Measurements from ENCODE around the gene SLC35F3.
"Not testable (repeated sequence)": the region's sequence is repeated elsewhere in the genome, so short reads cannot be mapped to it uniquely, and the experiment has no call there.

SLC35F3 gene

DNA sequence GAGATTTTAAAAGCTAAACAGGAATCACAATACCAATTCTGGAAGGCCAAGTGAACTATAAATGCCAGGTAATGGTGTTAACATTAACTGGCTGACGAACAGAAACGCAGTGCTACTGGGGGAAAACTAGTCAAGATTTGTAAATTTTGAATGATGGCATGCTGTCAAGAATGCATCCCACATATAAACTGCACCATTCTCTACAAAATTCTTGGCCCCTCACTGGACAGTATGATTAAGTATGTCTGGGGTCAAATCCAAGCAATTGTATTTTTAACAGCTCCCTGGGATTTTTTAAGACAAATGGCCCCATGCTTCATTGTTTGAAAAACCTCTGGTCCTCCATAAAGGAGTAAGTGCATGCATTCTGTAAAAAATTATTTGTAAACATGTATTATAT is 395.6 kb downstream of the SLC35F3 start:
- no peak for DNase-seq

DNA sequence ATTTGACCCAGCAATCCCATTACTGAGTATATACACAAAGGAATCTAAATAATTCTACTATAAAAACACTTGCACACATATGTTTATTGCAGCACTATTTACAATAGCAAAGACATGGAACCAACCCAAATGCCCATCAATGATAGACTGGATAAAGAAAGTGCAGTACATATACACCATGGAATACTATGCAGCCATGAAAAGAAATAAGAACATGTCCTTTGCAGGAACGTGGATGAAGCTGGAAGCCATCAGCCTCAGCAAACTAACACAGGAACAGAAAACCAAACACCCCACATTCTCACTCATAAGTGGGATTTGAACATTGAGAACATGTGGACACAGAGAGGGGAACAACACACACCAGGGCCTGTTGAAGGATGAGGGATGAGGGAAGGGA is 397.2 kb downstream of the SLC35F3 start:
- DNase-seq: not testable (repeated sequence)

DNA sequence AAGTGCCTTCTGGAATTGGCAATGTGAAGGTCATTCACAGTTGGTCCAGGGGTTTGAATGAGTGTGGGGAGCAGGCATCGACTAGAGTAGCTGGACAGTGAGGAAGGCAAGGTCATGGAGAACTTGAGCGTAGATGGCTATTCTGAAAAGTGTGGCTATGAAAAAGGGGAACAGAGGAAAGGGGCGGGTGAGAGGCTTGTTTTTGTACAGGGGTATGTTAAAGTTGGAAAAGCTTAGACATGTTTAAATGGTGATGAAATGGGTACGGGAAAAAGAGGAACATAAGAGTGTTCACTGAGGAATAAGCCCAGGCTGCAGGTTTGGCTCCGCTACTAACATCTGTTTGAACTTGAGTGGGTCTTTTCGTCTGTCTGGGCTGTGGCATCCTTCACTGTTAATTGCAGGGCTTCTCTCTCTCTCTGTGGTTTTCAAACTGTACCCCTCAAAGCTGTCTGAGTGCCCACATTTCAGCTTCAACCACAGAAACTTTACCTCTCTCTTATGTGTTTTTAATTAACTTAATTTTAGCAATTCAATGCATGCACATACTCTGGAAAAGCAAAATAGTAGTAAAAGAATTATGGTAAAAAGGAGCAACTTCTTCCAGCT is 398.0 kb downstream of the SLC35F3 start:
- DNase-seq: no peak

DNA sequence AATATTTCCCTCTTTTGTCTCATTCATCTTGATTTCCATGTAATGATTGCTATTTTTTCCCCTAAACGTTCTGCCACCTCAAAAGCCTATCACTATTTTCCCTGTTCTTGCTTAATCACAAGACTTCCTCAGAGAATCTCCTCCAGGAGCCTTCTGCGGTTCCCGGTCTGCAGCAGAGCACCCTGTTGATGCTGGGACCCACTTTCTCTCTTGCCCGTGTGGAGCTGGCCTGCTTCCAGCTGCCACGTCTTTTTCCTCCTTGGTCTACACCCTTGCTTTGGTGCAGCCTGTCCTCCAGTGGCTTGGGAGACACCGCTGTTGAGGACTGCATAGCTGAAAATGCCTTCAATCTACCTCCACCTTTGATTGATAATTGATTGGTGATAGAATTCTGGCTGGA is 398.8 kb downstream of the SLC35F3 start:
- no peak for DNase-seq

DNA sequence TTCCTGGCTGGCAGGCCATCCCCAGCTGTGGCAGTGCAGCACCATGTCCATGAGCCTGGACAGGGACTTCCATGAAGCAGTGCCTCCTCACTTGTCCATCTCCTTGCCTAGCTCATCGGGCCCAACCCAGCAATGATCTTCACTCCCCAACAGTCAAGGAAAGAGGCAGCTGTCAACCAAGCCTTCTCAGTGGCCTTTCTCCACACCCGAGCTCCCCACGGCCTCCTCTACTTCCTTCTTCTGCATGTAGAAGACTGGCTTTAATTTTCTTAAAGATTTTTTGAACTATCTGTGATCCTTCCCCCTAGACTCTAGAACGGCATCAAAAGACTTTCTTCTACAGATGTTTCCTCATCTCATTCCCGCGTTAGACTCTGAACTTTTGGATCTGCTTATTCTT is 403.2 kb downstream of the SLC35F3 start:
- DNase-seq: no peak

DNA sequence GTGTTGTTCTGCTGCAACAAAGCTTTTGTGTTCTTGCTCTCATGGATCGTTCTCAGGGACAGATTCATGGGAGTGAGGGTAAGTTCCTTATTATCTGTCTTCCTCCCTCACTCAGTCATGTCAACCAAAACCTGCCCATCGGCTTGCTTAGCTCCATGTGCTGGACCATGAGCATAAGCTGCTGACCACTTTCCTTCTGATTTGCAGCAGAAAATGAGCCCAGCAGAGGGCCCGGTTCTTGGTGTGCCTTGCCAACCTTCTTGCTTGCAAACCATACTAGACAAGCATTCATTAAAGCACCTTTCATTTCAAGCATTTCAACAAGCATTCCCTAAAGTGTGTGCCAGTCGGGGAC is 404.7 kb downstream of the SLC35F3 start:
- DNase-seq: no peak

DNA sequence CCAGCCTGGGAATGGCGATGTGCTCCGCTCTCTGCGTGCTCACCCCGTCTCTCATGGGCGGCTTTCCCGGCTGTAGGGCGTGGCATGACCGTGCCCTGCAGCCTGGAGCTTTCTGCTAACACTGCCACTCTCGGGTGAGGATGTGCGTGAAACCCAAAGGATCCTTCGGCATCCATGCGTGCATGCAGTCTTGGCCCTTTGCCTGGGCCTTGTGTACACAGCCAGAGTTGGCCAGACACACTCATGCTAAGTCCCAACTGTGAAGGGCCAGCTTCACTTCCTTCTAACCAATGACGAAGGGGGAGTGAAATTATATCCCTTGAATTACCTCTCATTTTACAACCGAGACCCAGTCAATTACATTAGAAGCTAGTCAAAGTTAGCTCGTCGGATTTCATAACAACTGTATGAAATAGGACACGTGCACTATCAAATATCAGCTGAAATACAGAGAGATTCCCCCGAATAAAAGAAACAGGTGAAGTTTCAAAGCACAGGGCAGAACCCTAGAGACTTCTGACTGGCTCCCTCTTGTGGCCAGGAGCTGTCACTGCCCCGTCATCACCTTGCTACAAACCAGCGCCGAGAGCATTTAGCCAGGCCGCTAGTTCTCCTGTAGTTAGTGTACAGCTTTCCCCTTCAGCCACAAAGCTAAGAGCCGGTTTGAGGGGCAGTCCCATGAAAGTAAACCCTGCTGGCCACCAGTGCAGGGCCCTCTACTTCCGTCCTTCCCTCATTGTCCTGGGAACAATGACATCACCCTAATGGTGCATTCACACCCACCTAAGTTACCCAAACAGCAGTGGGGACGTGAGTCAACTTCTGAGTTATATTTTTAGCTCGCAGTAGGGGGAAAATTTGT is 405.4 kb downstream of the SLC35F3 start:
- DNase-seq: peak; percentile 80

DNA sequence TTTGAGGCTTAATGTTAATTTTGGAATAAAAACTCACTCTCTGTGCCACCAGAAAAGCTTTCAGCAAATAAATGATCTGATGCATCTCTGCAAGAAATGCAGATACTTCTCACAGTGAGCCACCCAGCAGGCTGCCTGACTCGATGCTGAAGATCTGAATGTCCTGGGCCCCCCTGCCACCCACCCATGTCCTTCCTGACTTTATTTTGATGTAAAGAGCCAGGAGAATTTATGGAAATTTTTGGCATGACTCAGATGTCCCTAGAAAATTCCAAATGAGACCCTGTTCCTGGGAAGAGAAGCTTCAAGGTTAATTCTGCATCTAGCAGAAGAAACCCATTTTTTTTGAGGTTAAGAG is 406.0 kb downstream of the SLC35F3 start:
- no peak for DNase-seq

DNA sequence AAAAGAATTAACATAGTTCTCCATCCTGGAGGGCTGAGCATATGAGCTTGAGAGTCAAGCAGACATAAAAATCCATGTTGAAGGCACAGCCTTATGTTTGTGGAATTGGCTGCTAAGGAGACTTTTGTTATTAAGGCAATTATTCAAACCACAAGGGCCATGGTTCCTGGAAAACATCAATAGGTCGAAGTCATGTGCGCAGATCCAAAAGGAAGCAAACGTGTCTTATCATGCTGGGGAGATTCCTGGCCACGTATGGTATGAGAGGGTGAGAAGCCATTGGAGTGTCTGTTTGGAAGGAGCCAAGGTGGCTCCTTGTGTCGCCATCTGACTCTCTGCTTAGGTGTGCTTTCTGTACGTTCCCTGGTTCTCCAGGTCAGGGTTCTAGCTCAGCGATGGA is 406.9 kb downstream of the SLC35F3 start:
- DNase-seq: no peak

DNA sequence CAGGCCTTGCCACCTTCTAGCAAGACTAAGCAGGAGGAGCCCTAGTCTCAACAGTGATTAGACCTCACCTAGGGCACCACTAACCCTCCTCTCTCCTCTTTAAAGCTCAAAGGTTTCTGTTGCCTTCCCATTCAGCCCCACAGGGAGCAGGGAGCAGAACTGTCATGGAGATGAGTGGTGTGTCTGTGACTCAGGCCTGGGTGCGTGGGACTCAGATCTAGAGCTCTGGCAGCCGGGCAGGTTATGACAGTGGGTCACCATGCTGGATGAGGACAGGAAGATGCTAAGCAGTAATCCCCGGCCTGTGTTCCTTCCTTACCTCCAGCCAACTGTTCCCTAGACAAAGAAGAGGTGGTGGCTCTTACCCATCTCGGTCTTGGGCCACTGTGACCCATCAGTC is 408.7 kb downstream of the SLC35F3 start:
- no peak for DNase-seq

DNA sequence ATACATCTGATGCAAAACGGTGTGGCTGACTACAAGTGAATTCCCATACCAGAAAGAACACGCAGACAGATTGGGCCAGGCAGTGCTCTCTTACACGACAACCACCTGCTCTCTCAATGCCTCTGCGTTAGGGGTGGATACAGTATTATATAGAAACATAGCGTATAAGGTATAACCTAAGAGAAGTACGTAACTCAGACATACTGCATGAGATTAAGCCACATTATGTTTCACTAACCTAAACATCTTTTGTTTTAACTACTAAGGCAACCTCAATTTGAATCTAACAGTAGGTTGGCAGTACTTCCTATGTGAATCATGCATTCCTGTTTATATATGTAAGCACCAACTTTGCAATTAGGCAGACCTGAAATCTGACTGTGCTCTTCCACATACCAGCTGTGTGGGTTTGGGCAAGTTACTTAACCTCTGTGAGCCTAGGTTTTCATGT is 410.6 kb downstream of the SLC35F3 start:
- no peak for DNase-seq

DNA sequence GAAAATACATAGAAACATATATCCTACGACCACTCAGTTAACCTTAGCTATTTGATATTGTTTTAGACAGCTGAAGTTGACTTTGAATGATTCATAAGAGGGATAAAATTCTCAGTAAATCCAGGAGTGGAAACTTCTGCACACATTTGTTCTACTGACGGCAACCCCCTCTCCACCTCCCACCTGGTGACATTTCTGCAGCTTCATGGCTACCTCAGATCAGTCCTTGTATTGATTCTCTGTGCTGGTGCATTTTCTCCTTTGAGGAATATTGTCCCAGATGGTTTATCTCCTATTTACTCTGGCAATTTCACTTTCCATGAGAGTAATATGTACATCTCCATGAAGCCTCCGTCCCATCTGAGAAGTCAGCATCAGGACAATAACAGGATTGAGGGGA is 411.1 kb downstream of the SLC35F3 start:
- DNase-seq: no peak

DNA sequence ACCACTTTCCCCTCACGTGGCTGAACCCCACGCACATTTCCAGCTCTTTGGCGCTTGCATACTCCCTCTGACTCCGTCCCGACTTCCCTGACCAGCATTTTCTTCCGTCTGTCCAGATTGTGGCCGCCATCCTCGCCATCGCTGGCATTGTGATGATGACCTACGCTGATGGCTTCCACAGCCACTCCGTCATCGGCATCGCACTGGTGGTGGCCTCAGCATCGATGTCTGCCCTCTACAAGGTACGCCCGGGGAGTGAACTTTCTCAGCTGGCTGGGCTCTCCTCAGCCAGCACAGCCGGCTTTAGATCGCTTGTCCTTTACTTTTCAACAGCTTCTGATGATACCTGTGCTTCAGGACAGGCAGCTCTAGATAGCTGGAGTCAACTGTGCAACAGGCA is 412.0 kb downstream of the SLC35F3 start:
- DNase-seq: no peak

DNA sequence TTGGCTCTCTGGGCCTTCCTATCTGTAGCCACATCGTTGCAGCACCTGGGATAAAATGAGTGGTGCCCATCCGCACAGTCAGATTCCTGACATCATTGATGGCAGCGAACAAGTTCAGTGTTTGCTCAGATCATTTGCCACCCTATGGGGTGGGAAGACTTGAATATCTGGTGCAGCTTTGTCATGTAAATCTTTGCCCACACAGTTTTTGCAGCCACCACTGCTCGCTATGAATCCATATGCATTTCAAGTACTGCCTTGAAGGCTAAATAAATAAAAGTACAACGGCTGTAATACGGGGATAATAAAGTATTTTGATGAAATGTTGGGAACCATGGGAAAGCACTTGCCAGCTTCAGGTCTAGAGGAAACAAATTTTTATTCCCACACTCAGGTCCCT is 412.5 kb downstream of the SLC35F3 start:
- no peak for DNase-seq

DNA sequence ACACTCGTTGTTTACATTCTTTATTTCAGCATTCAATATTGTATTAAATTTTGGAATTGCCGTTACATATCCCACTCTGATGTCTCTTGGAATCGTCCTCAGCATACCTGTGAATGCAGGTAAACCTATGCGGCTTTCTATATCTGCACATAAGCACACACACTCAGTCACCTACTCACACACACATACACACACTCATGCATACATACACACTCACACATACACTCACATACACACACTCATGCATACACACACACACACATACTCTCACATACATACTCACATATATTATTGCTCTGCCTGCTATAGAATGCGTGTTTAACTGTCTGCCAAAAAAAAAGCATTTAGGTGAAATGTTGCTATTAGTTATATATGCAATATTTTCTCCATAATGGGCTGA is 415.6 kb downstream of the SLC35F3 start:
- no peak for DNase-seq

DNA sequence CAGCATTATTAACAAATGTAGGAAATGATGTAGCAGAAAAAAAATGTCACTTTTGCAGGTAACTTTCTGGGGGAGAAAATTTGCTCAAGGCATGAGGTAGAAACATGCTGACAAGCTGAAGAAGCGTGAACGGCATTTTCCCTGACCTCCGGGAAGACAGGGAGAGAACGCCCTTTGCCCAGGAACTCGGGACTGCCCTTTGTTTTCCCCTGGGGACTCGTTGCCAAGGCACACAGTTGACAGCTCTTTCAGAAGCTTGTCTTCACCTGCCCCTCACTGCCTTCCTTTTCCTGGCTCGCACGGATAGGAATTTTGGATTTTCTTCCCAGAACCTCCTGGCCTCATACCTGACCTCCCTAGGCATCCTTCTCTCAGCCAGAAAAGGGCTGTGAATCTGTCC is 416.1 kb downstream of the SLC35F3 start:
- no peak for DNase-seq

DNA sequence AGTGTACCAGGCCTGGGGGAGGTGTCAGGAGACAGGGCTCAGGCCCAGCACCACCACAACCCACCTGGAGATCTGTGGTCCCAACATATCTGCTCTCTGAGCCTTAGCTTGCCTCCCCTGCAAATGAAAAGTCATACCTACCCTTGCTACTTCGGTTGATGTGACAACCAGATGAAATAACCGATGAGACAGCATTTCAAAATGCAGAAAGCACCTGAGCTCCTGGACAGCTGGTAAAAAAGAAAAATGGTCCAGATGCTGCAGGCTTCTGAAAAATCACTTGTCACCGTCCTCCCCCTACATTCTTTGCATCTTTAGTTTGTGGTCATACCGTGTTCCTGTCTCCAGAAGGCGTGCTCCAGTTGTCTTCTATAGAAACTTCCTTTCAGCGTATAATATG is 416.8 kb downstream of the SLC35F3 start:
- DNase-seq: no peak

DNA sequence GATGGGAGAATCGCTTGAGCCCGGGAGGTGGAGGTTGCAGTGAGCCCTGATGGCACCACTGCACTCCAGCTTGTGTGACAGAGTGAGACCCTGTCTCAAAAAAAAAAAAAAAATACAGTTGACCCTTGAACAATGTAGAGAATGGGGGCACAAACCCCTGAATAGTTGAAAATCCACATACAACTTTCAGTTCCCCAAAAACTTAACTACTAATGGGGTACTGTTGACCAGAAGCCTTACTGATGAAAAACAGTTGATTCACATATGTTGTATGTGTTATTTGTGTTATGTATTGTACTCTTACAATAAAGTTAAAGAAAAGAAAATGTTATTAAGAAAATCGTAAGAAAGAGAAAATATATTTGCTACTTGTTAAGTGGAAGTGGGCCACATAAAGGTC is 417.6 kb downstream of the SLC35F3 start:
- DNase-seq: no peak

DNA sequence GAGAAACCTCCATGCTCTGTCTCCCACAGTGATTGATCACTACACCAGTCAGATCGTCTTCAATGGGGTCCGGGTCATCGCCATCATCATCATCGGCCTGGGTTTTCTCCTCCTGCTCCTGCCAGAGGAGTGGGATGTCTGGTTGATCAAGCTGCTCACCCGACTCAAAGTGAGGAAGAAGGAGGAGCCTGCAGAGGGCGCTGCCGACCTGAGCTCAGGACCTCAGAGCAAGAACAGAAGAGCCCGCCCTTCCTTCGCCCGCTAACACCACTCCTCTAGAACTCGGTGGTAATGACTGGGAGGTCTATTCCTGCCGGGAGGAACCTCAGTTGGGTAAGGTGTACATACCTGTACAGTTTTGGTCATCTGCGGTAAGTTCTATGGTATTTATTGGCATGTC is 418.5 kb downstream of the SLC35F3 start:
- peak; percentile 69 for DNase-seq

DNA sequence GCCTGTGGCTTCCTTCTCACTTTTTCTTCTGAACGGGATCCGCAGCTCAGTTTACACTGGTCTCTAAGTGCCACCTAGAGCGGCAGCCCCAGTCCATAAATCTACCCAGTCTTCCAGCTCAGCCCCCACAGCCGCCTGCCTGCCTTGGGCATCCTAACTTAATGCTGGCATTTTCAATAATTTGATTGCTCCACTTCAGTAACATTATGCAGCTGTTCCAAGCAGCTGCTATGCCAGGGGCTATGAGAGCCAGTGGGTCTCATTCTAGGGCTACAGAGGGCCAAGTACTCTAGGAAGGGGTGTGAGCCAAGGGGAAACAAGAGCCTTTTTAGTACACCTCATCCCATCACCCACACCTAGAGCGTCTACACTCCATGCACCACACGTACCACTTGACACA is 420.3 kb downstream of the SLC35F3 start:
- DNase-seq: no peak

DNA sequence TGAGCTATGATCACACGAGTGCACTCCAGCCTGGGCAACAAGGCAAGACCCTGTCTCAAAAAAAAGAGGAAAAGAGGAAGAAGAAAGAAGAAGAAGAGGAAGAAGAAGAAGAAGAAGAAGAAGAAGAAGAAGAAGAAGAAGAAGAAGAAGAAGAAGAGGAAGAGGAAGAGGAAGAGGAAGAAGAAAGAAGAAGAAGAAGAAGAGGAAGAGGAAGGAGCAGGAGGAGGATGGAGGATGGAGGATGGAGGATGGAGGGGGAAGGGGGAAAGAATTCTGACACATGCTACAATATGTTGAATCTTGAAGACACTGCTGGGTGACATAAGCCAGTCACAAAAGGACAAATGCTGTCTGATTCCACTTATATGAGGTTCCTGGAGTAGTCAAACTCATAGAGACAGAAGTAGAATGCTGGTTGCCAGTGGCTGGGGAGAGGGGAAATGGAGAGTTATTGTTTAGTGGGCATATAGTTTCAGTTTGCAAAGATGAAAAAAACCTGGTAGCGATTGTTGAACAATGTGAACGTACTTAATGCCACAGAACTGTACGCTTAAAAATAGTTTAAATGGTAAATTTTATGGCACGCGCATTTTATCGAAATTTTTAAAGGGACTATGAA is 421.5 kb downstream of the SLC35F3 start:
- DNase-seq: no peak

DNA sequence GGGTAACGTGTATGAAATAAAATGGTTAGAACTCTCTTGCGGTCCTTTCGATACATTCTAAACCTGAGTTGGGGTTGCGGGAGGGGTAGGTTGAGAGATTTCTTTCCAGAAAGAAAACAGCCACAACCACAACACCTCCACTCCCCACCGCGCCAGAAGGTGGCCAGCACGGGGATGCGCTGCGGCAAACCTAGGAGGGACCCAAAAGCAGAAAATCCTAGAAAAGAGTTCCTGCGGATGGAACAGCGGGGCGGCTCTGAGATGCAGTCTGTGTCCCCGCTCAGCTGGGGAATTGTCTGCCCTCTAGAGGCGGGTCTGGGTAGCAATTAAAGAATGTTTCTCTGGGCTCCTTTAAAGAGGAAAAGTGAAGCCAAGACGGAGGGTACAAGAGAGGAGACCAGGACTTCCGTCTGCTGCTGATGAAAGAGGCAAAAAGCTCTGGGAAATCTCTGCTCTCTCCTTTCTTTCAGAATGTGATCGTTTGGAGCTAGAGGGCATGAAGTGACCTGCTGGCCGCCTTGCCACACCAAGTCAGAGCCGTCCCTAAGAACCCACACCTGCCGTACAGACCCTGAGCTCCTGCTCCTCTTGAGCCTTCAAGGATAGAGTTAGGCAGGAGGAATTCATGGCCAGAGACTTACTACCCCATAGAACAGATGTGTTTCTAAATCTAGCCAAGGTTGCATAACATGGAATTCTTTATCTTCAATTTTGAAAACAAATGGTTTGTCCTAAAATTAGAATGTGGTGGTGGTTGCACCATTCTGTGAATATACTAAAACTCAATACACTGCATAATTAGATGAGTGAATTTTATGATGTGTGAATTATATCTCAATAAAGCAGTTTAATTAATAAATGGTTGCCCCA is 422.3 kb downstream of the SLC35F3 start:
- DNase-seq: peak; percentile 77

DNA sequence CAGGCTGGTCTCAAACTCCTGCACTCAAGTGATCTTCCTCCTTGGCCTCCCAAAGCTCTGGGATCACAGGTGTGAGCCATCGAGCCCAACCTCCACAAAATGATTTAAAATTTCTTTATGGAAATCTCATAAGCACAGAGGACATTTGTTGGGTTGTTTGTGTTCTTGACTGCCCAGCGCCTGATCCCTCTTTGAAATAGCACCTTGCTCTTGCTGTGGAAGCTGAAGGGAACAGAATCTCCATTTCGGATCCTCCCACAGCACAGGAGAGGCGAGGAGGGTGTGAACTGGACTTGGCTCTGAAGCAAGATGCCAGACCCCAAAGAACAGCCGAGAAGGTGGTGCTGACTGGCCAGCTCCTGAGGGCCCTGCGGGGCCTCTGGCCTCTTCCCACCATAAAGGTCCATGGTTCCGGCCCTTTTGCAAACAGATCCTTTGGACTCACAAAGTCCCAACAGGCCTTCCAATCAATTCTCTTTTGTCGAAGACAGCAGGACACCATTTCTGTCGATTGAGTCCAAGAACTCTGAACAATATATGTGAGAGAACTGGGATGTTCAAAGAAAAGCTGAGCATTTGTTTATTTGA is 423.2 kb downstream of the SLC35F3 start:
- no peak for DNase-seq

All from activated CD8-positive, alpha-beta memory T cell treated with anti-CD3 and anti-CD28 coated beads for 24 hours (primary cell).